Suprapubic skin (tissue), 4 donors: ENCODE data around the gene SPDYE2B. TPM values are rescaled to one million over a fixed set of nuclear protein-coding genes. Genes with fewer than 3 reads are reported as not detected.
"Not testable (repeated sequence)": the region's sequence is repeated elsewhere in the genome, so short reads cannot be mapped to it uniquely, and the experiment has no call there.

Source experiments
- DNase-seq, 2 donors: peaks; one replicate each; pipeline ENCODE4 v3.0.0-alpha.2; 2019; ENCODE audit warnings: low spot score in 2 of 2
- H3K27ac ChIP-seq: fragments of 200-600 bp; sonication (generic); one replicate; pipeline ENCODE4 v1.5.1; 2019
- H3K27me3 ChIP-seq: fragments of 200-600 bp; sonication (generic); one replicate; pipeline ENCODE4 v1.5.1; 2019
- H3K36me3 ChIP-seq: fragments of 200-600 bp; sonication (generic); one replicate; pipeline ENCODE4 v1.5.1; 2019
- H3K4me1 ChIP-seq: fragments of 200-600 bp; sonication (generic); one replicate; pipeline ENCODE4 v1.5.1; 2019
- H3K4me3 ChIP-seq: fragments of 200-600 bp; sonication (generic); one replicate; pipeline ENCODE4 v1.5.1; 2019; ENCODE audit warnings: mild to moderate bottlenecking
- H3K9me3 ChIP-seq: fragments of 200-600 bp; sonication (generic); one replicate; pipeline ENCODE4 v1.5.1; 2019
- WGBS: methylation state at CpG from one replicate; pipeline ENCODE4 v1.1.5; 2018; 5-methylcytosine and 5-hydroxymethylcytosine counted together
- total RNA-seq, 4 donors: library from RNA; depleted of rRNA; stranded (reverse); fragments of >200 nt; gene quantifications; one replicate each; pipeline ENCODE4 v1.1.0, GENCODE V29; 2016

Gene SPDYE2B
- total RNA-seq: not detected

GRCh38 chr7:102649924-102650323 is at the start of gene SPDYE2B:
Gene SPDYE2B, plus strand, starts transcription at chr7:102650319. Its CDS starts 2,030 bp downstream, at chr7:102652349.
- H3K4me3 ChIP-seq, H3K9me3 ChIP-seq, H3K36me3 ChIP-seq, DNase-seq, H3K4me1 ChIP-seq, H3K27ac ChIP-seq, H3K27me3 ChIP-seq: not testable (repeated sequence)
- WGBS: no CpG with 5 or more reads among the region's 4 CpGs

- not testable (repeated sequence) for H3K4me3 ChIP-seq, DNase-seq, H3K4me1 ChIP-seq, H3K9me3 ChIP-seq, H3K27me3 ChIP-seq, H3K36me3 ChIP-seq, H3K27ac ChIP-seq
- no CpG with 5 or more reads among the region's 12 CpGs for WGBS
Observed at GRCh38 chr7:102602317-102602716, 47.8 kb upstream of the SPDYE2B start.

GRCh38 chr7:102604431-102605145 is 45.5 kb upstream of the SPDYE2B start:
- H3K4me3 ChIP-seq, H3K27ac ChIP-seq, H3K4me1 ChIP-seq, H3K36me3 ChIP-seq, H3K27me3 ChIP-seq, H3K9me3 ChIP-seq, DNase-seq: not testable (repeated sequence)
- WGBS: 60% methylated on average over 1 of the region's 19 CpGs

- not testable (repeated sequence) for H3K9me3 ChIP-seq, H3K27me3 ChIP-seq, DNase-seq, H3K36me3 ChIP-seq, H3K4me1 ChIP-seq, H3K27ac ChIP-seq, H3K4me3 ChIP-seq
- WGBS: no CpG with 5 or more reads among the region's 5 CpGs
Observed at GRCh38 chr7:102606848-102607247, 43.3 kb upstream of the SPDYE2B start.

GRCh38 chr7:102609734-102610133 is 40.4 kb upstream of the SPDYE2B start:
- not testable (repeated sequence) for H3K36me3 ChIP-seq, H3K4me3 ChIP-seq, H3K9me3 ChIP-seq, H3K4me1 ChIP-seq, H3K27me3 ChIP-seq, H3K27ac ChIP-seq
- DNase-seq: peak in 1 of 2 donors; percentile 32
- WGBS: no CpG with 5 or more reads among the region's 10 CpGs

- peak in 1 of 2 donors; percentile 49 for DNase-seq
Observed at GRCh38 chr7:102610441-102610840, 39.7 kb upstream of the SPDYE2B start.

GRCh38 chr7:102611013-102611674 is 39.0 kb upstream of the SPDYE2B start:
- not testable (repeated sequence) for H3K27me3 ChIP-seq, H3K36me3 ChIP-seq, H3K27ac ChIP-seq, H3K4me3 ChIP-seq, H3K4me1 ChIP-seq, H3K9me3 ChIP-seq, DNase-seq
- WGBS: no CpG with 5 or more reads among the region's 30 CpGs

More at GRCh38 chr7:102610441-102610840, 39.7 kb upstream of the SPDYE2B start:
- not testable (repeated sequence) for H3K4me3 ChIP-seq, H3K27ac ChIP-seq, H3K36me3 ChIP-seq, H3K9me3 ChIP-seq, H3K27me3 ChIP-seq, H3K4me1 ChIP-seq
- no CpG with 5 or more reads among the region's 7 CpGs for WGBS

- not testable (repeated sequence) for H3K27ac ChIP-seq, H3K4me1 ChIP-seq, H3K4me3 ChIP-seq, H3K27me3 ChIP-seq, H3K9me3 ChIP-seq, H3K36me3 ChIP-seq
- DNase-seq: peak in 1 of 2 donors; percentile 84
- 24% methylated on average over 7 of the region's 10 CpGs for whole genome bisulfite sequencing
Observed at GRCh38 chr7:102611675-102612325, 38.3 kb upstream of the SPDYE2B start.

- WGBS: no CpG with 5 or more reads among the region's 15 CpGs
- H3K36me3 ChIP-seq, H3K27ac ChIP-seq, H3K9me3 ChIP-seq, H3K4me1 ChIP-seq, H3K27me3 ChIP-seq, H3K4me3 ChIP-seq: not testable (repeated sequence)
- peak in 1 of 2 donors; percentile 4 for DNase-seq
Observed at GRCh38 chr7:102613575-102614345, 36.4 kb upstream of the SPDYE2B start.

GRCh38 chr7:102614346-102614697 is 35.8 kb upstream of the SPDYE2B start:
- not testable (repeated sequence) for H3K4me3 ChIP-seq, DNase-seq
- WGBS: no CpG with 5 or more reads among the region's 4 CpGs

GRCh38 chr7:102614873-102615272 is 35.2 kb upstream of the SPDYE2B start:
- not testable (repeated sequence) for H3K27me3 ChIP-seq

More at GRCh38 chr7:102614346-102614697, 35.8 kb upstream of the SPDYE2B start:
- H3K36me3 ChIP-seq, H3K4me1 ChIP-seq, H3K27me3 ChIP-seq, H3K9me3 ChIP-seq, H3K27ac ChIP-seq: not testable (repeated sequence)

GRCh38 chr7:102615930-102616329 is 34.2 kb upstream of the SPDYE2B start:
- not testable (repeated sequence) for DNase-seq, H3K36me3 ChIP-seq, H3K4me1 ChIP-seq, H3K4me3 ChIP-seq, H3K27me3 ChIP-seq, H3K9me3 ChIP-seq, H3K27ac ChIP-seq
- WGBS: no CpG with 5 or more reads among the region's 10 CpGs

More at GRCh38 chr7:102614873-102615272, 35.2 kb upstream of the SPDYE2B start:
- WGBS: no CpG with 5 or more reads among the region's 3 CpGs
- not testable (repeated sequence) for H3K36me3 ChIP-seq, DNase-seq, H3K4me3 ChIP-seq, H3K4me1 ChIP-seq, H3K9me3 ChIP-seq, H3K27ac ChIP-seq

GRCh38 chr7:102616507-102617125 is 33.5 kb upstream of the SPDYE2B start, which contains the start of gene RASA4:
Gene RASA4, minus strand, starts transcription at chr7:102616756. Its CDS starts 67 bp downstream, at chr7:102616689.
- peak; percentile 73 to 74 for DNase-seq
- no CpG with 5 or more reads among the region's 62 CpGs for WGBS
- not testable (repeated sequence) for H3K9me3 ChIP-seq, H3K27ac ChIP-seq, H3K4me1 ChIP-seq, H3K27me3 ChIP-seq, H3K36me3 ChIP-seq
- peak within 1 kb of the TSS; percentile 51 for H3K4me3 ChIP-seq
